GM12878 (cell line): Measurements from ENCODE around the gene SARS1. TPM values are rescaled to one million over a fixed set of nuclear protein-coding genes. Genes with fewer than 3 reads are reported as not detected.

Experiments
- GABPA ChIP-seq: IDR thresholded peaks from 2 replicates; pipeline ENCODE4 v1.6.1; 2014; ENCODE audit warnings: antibody characterized with exemption, low read depth, mild to moderate bottlenecking, inconsistent platforms
- NBN ChIP-seq: fragments of 450-650 bp; IDR thresholded peaks from 2 replicates; pipeline ENCODE4 v1.6.1; 2016
- polyA plus RNA-seq, 11 experiments: library from polyadenylated mRNA; depleted of rRNA in 4 of 11; unstranded in 6 of 11; stranded (reverse) in 5 of 11; fragments of >200 nt; fragmentation: Nextera tagmentation in 4 of 11; fragmentation: Illumina TruSeq in 1 of 11; extraction: Ambion mirVana in 4 of 11; extraction: Trizol in 1 of 11; gene quantifications; 1 replicate in 1 of 11; 2 replicates in 10 of 11; pipeline versions ENCODE4 v1.2.1 to v1.2.3, GENCODE V29; 2011 to 2016; ENCODE audit warnings: inconsistent platforms in 2 of 11, missing spikeins in 2 of 11, low read depth in 1 of 11
- total RNA-seq, 4 experiments: library from RNA; depleted of rRNA in 3 of 4; stranded (reverse); fragments of >200 nt in 3 of 4; fragmentation: Illumina TruSeq in 1 of 4; extraction: Trizol in 1 of 4; gene quantifications; 2 replicates each; pipeline versions ENCODE4 v1.2.1 to v1.2.3, GENCODE V29; 2013 to 2021
- TF ChIP-seq, protein P1 (sequence below): fragments of 450-650 bp; IDR thresholded peaks from 2 replicates; pipeline ENCODE4 v1.6.1; 2017; ENCODE audit warnings: antibody characterized with exemption, mild to moderate bottlenecking, moderate library complexity
- TF ChIP-seq, protein P2 (sequence below): fragments of 450-650 bp; formaldehyde crosslinking; IDR thresholded peaks from 2 replicates; pipeline ENCODE4 v1.4.0; 2020; ENCODE audit warnings: mild to moderate bottlenecking, moderate library complexity

The SARS1 gene
- total and polyA plus RNA-seq, 10 of the 15 experiments (the other 5 are each of a cell fraction or from before 2014, with no cell fraction given), result 103 to 202 (median 138) TPM

DNA sequence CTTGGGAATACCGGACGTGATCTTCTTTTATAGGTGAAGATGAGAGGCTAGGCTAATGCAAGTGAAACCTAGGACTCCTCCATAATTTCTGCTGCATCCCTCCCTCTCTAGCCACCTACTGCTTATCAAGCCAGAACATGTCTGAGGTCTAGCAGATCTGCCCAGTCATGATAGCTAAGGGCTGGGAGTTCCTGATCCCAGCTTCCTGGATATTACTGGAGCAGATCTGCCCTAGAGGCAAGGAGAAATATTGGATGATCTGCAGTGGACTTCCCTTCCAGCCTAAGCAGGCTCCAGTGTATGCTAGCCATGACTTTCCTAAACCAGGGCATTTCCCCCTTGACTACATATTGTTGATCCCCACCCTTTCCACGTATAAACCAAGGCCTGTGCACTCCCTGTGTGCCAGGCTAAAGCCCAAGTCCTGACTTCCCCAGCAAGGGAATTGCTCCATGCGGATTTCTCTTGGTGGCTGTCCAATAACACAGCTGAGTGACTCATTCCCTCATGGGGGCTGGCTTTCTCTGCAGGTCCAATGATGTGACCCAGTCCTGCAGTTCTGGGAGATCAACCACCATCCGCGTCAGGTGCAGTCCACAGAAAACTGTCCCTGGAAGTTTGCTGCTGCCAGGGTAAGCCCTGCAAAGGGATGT lies 15.5 kb upstream of the SARS1 start (continued):
- TF ChIP-seq, protein P1, sequence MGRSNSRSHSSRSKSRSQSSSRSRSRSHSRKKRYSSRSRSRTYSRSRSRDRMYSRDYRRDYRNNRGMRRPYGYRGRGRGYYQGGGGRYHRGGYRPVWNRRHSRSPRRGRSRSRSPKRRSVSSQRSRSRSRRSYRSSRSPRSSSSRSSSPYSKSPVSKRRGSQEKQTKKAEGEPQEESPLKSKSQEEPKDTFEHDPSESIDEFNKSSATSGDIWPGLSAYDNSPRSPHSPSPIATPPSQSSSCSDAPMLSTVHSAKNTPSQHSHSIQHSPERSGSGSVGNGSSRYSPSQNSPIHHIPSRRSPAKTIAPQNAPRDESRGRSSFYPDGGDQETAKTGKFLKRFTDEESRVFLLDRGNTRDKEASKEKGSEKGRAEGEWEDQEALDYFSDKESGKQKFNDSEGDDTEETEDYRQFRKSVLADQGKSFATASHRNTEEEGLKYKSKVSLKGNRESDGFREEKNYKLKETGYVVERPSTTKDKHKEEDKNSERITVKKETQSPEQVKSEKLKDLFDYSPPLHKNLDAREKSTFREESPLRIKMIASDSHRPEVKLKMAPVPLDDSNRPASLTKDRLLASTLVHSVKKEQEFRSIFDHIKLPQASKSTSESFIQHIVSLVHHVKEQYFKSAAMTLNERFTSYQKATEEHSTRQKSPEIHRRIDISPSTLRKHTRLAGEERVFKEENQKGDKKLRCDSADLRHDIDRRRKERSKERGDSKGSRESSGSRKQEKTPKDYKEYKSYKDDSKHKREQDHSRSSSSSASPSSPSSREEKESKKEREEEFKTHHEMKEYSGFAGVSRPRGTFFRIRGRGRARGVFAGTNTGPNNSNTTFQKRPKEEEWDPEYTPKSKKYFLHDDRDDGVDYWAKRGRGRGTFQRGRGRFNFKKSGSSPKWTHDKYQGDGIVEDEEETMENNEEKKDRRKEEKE, result no peak
- TF ChIP-seq NBN, result no peak
- TF ChIP-seq GABPA, result no peak
- TF ChIP-seq, protein P2, sequence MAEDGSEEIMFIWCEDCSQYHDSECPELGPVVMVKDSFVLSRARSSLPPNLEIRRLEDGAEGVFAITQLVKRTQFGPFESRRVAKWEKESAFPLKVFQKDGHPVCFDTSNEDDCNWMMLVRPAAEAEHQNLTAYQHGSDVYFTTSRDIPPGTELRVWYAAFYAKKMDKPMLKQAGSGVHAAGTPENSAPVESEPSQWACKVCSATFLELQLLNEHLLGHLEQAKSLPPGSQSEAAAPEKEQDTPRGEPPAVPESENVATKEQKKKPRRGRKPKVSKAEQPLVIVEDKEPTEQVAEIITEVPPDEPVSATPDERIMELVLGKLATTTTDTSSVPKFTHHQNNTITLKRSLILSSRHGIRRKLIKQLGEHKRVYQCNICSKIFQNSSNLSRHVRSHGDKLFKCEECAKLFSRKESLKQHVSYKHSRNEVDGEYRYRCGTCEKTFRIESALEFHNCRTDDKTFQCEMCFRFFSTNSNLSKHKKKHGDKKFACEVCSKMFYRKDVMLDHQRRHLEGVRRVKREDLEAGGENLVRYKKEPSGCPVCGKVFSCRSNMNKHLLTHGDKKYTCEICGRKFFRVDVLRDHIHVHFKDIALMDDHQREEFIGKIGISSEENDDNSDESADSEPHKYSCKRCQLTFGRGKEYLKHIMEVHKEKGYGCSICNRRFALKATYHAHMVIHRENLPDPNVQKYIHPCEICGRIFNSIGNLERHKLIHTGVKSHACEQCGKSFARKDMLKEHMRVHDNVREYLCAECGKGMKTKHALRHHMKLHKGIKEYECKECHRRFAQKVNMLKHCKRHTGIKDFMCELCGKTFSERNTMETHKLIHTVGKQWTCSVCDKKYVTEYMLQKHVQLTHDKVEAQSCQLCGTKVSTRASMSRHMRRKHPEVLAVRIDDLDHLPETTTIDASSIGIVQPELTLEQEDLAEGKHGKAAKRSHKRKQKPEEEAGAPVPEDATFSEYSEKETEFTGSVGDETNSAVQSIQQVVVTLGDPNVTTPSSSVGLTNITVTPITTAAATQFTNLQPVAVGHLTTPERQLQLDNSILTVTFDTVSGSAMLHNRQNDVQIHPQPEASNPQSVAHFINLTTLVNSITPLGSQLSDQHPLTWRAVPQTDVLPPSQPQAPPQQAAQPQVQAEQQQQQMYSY (CRISPR knock-in tag), result no peak
